ENCODE results near the gene ETS1.

ETS1 gene

DNA sequence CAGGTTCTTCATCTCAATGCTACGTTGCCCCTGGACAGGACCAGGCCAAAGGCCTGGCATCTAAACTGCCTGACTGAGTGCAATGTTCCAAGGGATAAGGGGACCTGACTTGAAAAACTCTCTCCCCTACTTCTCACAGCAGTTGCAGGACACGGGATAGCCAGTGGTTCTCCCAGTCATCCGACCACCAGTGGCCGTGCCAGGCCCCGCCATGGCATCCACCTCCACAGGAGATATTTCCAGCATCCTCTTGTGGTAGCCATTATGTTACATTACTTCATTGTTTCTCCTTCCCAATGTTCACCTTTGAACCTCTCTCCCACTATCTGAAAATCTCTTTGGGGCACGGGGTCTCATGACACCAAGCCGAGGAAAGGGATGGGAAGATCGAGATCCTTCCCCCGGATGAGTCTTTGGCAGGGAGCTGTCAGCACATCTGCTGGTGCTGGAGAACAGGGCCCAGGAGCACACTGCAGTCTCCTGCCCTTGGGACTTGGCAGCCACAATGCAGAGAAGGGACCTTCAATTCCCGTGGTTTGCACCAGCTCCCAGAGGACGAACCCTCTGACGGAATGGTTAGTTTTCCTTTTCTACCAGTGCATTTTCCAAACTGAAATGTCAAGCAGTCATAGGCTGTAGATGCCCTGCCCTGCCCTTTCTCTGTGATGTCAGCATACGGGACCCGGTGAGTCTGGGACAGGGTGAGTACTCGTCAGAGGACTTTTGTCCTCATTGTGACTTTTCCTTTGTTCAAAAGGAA, 121.2 kb downstream of the ETS1 start:
- DNase-seq (ENCODE audit: low read depth): no peak
- TF ChIP-seq, protein P1, sequence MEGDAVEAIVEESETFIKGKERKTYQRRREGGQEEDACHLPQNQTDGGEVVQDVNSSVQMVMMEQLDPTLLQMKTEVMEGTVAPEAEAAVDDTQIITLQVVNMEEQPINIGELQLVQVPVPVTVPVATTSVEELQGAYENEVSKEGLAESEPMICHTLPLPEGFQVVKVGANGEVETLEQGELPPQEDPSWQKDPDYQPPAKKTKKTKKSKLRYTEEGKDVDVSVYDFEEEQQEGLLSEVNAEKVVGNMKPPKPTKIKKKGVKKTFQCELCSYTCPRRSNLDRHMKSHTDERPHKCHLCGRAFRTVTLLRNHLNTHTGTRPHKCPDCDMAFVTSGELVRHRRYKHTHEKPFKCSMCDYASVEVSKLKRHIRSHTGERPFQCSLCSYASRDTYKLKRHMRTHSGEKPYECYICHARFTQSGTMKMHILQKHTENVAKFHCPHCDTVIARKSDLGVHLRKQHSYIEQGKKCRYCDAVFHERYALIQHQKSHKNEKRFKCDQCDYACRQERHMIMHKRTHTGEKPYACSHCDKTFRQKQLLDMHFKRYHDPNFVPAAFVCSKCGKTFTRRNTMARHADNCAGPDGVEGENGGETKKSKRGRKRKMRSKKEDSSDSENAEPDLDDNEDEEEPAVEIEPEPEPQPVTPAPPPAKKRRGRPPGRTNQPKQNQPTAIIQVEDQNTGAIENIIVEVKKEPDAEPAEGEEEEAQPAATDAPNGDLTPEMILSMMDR (IDR thresholded peaks at IDR 0.05; ENCODE audit: low read depth, low read length): no peak
- TF ChIP-seq MYC (IDR thresholded peaks at IDR 0.05; ENCODE audit: low read depth, low read length) (no peak), POLR2A (IDR thresholded peaks at IDR 0.05; ENCODE audit: extremely low read depth, insufficient read length) (no peak)

DNA sequence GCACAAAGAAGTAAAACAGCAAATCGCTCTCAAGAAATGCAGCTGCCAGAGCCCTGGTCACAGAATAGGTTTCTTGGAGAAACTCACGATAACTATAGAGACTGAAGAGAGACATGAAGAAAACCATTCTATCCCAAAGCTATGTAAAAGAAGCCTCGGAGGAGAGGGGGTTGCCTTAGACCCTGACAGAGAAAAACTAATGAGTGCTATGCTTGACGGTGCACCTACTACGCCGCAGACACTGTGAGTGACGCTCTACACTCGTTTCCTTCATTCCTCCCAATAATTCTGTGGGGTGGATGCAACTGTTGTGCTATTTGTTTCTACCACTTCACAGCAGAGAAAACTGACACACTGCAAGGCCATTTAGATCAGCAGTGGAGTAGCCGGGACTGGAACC, 121.8 kb downstream of the ETS1 start:
- TF ChIP-seq, protein P1 (IDR thresholded peaks at IDR 0.05; ENCODE audit: low read depth, low read length): no peak
- TF ChIP-seq MYC (IDR thresholded peaks at IDR 0.05; ENCODE audit: low read depth, low read length): no peak
- TF ChIP-seq POLR2A (IDR thresholded peaks at IDR 0.05; ENCODE audit: extremely low read depth, insufficient read length): no peak
- TF ChIP-seq, protein P2, sequence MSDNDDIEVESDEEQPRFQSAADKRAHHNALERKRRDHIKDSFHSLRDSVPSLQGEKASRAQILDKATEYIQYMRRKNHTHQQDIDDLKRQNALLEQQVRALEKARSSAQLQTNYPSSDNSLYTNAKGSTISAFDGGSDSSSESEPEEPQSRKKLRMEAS (IDR thresholded peaks at IDR 0.05; ENCODE audit: low read depth, low read length): no peak
- no peak overlapping the region for H3K4me3 ChIP-seq (ENCODE audit: low read depth, low read length)
- DNase-seq (ENCODE audit: low read depth): no peak

More for the DNA sequence above, 121.2 kb downstream of the ETS1 start:
- H3K4me3 ChIP-seq (ENCODE audit: low read depth, low read length): no peak overlapping the region

DNA sequence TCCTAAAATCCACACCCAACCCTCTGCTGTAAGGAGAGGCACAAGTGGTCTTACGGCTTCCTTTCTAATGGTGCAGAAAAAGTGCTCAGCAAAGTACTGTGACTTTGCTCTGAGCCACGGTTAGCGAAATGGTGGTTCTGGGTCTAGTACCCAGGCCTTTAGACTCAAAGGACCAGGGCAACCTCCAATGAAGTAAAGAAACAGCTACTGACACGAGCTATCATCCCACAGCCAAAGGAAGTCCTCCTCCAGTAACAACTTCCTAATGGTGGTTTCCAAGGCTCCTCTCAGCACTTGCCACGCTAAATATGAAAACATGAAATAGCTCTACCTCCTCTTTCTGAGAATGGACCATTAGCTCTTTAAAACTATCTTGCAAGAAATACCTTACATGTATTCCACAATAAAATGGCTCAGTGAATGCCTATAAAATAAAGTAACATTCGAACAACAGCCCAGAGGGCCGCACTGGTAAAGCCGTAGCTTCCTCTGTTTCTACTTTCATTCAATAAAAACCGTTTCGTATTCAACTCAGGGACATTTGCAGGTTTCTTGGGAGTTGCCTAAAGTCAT, 122.4 kb downstream of the ETS1 start:
- H3K4me3 ChIP-seq (ENCODE audit: low read depth, low read length): no peak overlapping the region
- TF ChIP-seq POLR2A (IDR thresholded peaks at IDR 0.05; ENCODE audit: extremely low read depth, insufficient read length) (no peak), MYC (IDR thresholded peaks at IDR 0.05; ENCODE audit: low read depth, low read length) (peak; percentile 5; the same call in 1 of the 2 replicates)
- TF ChIP-seq, protein P2 (IDR thresholded peaks at IDR 0.05; ENCODE audit: low read depth, low read length): no peak
- peak; percentile 60 for DNase-seq (ENCODE audit: low read depth)

DNA sequence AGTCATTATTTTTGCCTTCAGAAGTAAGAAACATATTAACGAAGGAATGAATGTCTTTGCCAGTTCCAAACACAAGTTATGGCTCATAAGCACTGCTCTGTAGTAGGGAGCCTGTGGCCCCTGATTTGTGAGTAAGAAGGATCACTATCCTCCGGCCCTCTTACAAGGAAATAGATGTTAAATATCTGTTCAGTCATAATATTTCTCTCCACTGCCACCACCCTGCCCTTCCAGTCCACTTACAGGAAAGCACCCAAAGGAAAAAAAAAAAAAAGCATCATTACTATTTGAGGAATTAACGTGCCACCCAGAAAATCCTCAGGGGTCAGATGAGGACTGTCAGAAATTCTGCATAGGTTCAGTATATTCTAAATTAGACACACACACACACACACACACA, 123.4 kb downstream of the ETS1 start:
- no peak for DNase-seq (ENCODE audit: low read depth)
- no peak overlapping the region for H3K4me3 ChIP-seq (ENCODE audit: low read depth, low read length)
- no peak for TF ChIP-seq POLR2A (IDR thresholded peaks at IDR 0.05; ENCODE audit: extremely low read depth, insufficient read length)
- TF ChIP-seq, protein P2 (IDR thresholded peaks at IDR 0.05; ENCODE audit: low read depth, low read length): no peak
- TF ChIP-seq MYC (IDR thresholded peaks at IDR 0.05; ENCODE audit: low read depth, low read length): no peak
- TF ChIP-seq, protein P1 (IDR thresholded peaks at IDR 0.05; ENCODE audit: low read depth, low read length): no peak

DNA sequence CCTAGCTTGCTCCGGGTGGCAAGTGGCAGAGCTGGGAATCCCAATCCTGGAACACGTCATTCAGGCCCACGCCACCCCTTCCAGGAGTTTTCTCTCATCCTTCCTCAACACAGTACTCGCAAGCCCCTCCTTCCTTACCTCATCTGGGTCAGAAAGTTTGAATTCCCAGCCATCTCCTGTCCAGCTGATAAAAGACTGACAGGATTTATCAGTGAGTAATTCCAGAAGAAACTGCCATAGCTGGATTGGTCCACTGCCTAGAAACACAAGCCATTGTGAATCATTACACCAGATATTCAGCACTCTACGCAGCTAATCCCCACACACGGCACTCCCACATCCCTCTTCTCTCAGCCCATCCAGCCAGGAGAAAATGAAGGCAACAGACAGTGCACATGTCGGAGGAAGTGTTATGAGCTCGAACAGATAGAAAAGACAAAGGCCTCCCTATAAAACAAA, 124.0 kb downstream of the ETS1 start:
- no peak overlapping the region for H3K4me3 ChIP-seq (ENCODE audit: low read depth, low read length)
- TF ChIP-seq POLR2A (IDR thresholded peaks at IDR 0.05; ENCODE audit: extremely low read depth, insufficient read length): no peak
- TF ChIP-seq, protein P2 (IDR thresholded peaks at IDR 0.05; ENCODE audit: low read depth, low read length): no peak
- TF ChIP-seq, protein P1 (IDR thresholded peaks at IDR 0.05; ENCODE audit: low read depth, low read length): no peak
- TF ChIP-seq MYC (IDR thresholded peaks at IDR 0.05; ENCODE audit: low read depth, low read length): no peak
- no peak for DNase-seq (ENCODE audit: low read depth)

DNA sequence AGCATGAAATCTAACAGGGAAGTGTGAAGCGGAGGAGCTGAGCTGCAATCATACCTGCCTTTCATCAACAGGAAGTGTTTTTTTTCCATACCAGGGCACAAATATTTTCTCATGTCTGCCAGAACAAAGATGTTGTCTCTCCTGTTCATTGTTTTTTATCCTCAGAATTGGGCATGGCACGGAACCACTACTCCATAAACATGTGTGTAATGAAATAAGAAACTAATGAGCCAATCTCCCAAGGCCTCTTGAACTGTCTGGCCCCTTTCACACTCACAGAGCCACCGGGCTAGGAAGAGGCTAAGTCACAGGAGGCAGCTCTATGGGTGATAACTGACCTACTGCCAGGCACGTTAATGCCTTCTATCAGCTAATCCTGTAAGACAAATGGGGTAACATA, 124.4 kb downstream of the ETS1 start:
- H3K4me3 ChIP-seq (ENCODE audit: low read depth, low read length): no peak overlapping the region
- TF ChIP-seq, protein P1 (IDR thresholded peaks at IDR 0.05; ENCODE audit: low read depth, low read length): no peak
- no peak for TF ChIP-seq POLR2A (IDR thresholded peaks at IDR 0.05; ENCODE audit: extremely low read depth, insufficient read length)
- no peak for DNase-seq (ENCODE audit: low read depth)
